WI38 (cell line): Measurements from ENCODE around the gene SCAPER.
"Not testable (repeated sequence)": the region's sequence is repeated elsewhere in the genome, so short reads cannot be mapped to it uniquely, and the experiment has no call there.

Experiments used
- H3K4me3 ChIP-seq: 2 replicates; pipeline ENCODE4 v1.5.1; 2011; ENCODE audit warnings: low read depth, mild to moderate bottlenecking, control low read depth, low read length
- TF ChIP-seq, protein P1 (sequence below): IDR thresholded peaks from 2 replicates; pipeline ENCODE4 v1.5.1; 2012; ENCODE audit warnings: low read depth, mild to moderate bottlenecking, control low read depth, low read length

Gene SCAPER

DNA sequence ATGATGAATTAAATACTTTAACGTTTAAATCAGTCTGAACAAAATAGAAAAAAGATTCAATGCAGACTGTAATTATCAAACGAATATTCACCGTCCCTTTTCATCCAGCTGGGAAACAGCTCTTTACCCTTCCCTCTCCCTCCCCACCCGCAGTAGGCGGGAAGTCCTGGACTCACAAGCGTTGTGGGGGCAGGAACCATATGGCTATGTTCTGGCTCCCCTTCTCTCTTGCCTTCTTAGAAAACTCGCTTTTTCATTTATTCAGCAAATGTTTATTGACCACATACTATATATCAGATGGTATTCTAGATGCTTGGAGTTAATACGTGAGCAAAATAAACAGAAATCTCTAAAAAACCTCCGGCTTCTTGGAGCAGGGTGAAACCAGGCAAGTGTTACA lies 715 bp upstream of the SCAPER start:
- TF ChIP-seq, protein P1, sequence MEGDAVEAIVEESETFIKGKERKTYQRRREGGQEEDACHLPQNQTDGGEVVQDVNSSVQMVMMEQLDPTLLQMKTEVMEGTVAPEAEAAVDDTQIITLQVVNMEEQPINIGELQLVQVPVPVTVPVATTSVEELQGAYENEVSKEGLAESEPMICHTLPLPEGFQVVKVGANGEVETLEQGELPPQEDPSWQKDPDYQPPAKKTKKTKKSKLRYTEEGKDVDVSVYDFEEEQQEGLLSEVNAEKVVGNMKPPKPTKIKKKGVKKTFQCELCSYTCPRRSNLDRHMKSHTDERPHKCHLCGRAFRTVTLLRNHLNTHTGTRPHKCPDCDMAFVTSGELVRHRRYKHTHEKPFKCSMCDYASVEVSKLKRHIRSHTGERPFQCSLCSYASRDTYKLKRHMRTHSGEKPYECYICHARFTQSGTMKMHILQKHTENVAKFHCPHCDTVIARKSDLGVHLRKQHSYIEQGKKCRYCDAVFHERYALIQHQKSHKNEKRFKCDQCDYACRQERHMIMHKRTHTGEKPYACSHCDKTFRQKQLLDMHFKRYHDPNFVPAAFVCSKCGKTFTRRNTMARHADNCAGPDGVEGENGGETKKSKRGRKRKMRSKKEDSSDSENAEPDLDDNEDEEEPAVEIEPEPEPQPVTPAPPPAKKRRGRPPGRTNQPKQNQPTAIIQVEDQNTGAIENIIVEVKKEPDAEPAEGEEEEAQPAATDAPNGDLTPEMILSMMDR: no peak
- H3K4me3 ChIP-seq: peak overlapping the region; percentile 82

- H3K4me3 ChIP-seq: peak overlapping the region; percentile 82
- TF ChIP-seq, protein P1: no peak
Observed at GRCh38 chr15:76904461-76905012, 603 bp downstream of the SCAPER start.

DNA sequence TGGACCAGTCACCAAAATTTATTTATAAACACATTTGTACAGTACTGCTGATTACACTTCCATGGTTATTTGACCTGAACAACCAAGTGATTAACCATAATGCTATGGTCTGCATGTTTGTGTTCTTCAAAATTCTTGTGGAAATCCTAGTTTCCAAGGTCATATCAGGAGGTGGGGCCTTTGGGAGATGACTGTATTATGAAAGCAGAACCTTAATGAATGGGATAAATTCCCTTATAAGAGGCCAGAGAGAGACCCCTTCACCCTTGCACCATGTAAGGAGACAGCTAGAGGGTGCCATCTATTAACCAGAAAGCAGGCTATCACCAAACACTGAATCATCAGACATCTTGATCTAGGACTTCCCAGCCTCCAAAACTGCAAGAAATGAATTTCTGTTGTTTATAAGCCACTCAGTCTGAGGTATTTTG lies 1.9 kb downstream of the SCAPER start:
- H3K4me3 ChIP-seq: peak overlapping the region; percentile 24; the same call in 1 of the 2 replicates
- TF ChIP-seq, protein P1: peak; percentile 28

DNA sequence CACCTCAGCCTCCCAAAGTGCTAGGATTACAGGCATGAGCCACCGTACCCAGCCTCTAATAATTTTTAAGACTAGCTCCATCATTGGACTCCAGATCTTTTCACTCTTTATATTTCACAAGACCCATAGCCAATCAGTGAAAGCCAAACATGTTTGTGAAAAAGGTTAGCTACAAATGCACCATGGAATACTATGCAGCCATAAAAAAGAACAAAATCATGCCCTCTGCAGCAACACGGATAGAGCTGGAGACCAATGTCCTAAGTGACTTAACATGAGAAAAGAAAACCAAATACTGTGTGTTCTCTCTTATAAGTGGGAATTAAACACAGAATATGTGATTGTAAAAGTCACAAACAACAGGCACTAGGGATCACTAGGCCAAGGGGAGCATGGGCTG lies 3.2 kb downstream of the SCAPER start:
- no peak overlapping the region for H3K4me3 ChIP-seq
- TF ChIP-seq, protein P1: no peak

GRCh38 chr15:76899931-76900310 lies 5.2 kb downstream of the SCAPER start:
- H3K4me3 ChIP-seq: not testable (repeated sequence)

DNA sequence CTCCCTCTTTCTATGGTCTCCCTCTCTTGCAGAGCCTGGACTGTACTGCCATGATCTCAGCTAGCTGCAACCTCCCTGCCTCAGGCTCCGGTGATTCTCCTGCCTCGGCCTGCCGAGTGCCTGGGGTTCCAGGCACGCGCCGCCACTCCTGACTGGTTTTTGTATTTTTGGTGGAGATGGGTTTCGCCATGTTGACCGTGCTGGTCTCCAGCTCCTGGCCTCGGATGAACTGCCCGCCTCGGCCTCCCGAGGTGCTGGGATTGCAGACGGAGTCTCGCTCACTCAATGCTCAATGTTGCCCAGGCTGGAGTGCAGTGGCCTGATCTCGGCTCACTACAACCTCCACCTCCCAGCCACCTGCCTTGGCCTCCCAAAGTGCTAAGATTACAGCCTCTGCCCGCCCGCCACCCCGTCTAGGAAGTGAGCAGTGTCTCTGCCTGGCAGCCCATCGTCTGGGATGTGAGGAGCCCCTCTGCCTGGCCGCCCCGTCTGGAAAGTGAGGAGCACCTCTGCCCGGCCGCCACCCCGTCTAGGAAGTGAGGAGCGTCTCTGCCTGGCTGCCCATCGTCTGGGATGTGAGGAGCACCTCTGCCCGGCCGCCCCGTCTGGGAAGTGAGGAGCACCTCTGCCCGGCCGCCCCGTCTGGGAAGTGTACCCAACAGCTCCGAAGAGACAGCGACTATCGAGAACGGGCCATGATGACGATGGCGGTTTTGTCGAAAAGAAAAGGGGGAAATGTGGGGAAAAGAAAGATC lies 5.8 kb downstream of the SCAPER start:
- not testable (repeated sequence) for H3K4me3 ChIP-seq

- TF ChIP-seq, protein P1: no peak
- H3K4me3 ChIP-seq: no peak overlapping the region
Observed at GRCh38 chr15:76898102-76898501, 7.0 kb downstream of the SCAPER start.

DNA sequence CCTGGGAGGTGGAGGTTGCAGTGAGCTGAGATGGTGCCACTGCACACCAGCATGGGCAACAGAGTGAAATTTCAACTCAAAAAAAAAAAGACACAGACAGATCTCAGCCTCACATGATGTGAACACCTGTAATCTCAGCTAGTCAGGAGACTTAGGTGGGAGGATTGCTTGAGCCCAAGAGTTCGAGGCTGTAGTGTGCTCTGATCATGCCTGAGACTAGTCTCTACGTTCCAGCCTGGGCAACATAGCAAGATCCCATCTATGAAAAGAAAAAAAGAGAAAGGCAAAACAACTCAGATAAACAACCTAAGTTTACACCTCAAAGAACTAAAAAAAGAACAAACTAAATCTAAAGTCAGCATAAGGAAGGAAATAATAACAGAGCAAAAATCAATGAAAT lies 11.0 kb downstream of the SCAPER start:
- TF ChIP-seq, protein P1: no peak
- H3K4me3 ChIP-seq: no peak overlapping the region

DNA sequence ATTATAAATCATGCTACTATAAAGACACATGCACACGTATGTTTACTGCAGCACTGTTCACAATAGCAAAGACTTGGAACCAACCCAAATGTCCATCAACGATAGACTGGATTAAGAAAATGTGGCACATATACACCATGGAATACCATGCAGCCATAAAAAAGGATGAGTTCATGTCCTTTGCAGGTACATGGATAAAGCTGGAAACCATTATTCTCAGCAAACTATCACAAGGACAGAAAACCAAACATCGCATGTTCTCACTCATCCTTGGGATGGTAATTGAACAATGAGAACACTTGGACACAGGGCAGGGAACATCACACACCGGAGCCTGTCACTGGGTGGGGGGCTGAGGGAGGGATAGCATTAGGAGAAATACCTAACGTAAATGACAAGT lies 12.3 kb downstream of the SCAPER start:
- H3K4me3 ChIP-seq: not testable (repeated sequence)

DNA sequence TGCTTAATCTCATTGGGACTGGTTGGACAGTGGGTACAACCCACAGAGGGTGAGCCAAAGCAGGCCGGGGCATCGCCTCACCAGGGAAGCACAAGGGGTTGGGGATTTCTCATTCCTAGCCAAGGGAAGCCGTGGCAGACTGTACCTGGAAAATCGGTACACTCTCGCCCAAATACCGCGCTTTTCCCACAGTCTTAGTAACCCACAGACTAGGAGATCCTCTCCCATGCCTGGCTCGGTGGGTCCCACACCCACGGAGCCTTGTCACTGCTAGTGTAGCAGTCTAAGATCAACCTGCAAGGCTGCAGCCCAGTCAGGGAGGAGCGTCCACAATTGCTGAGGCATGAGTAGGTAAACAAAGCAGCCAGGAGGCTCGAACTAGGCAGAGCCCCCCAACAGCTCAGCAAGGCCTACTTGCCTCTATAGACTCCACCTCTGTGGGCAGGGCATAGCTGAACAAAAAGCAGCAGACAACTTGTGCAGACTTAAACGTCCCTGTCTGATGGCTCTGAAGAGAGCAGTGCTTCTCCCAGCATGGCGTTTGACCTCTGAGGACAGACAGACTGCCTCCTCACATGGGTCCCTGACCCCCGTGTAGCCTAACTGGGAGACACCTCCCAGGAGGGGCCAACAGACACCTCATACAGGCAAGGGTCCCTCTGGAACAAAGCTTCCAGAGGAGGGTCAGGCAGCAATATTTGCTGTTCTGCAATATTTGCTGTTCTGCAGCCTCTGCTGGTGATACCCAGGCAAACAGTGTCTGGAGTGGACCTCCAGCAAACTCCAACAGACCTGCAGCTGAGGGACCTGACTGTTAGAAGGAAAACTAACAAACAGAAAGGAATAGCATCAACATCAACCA lies 17.6 kb downstream of the SCAPER start:
- H3K4me3 ChIP-seq: not testable (repeated sequence)
